H1 (cell line): ENCODE data around the gene FBXW5. TPM values are rescaled to one million over a fixed set of nuclear protein-coding genes. Genes with fewer than 3 reads are reported as not detected.

Source experiments
- CTCF ChIA-PET: fragments of 300-600 bp; sonication (Branson Sonifier 250); formaldehyde crosslinking; loops from one replicate; lab custom pipeline; 2021; ENCODE audit not compliant: partially characterized antibody; lab: Charles Lee
- POLR2A ChIA-PET: fragments of 300-600 bp; sonication (Branson Sonifier 250); formaldehyde crosslinking; loops from one replicate; lab custom pipeline; 2021; ENCODE audit warnings: inconsistent platforms; ENCODE audit not compliant: partially characterized antibody; lab: Charles Lee
- DNase-seq, 2 experiments: peaks; one replicate each; pipeline versions ENCODE4 v3.0.0 to v3.0.0-alpha.2; 2010 to 2022; ENCODE audit warnings: low spot score in 2 of 2, low read depth in 1 of 2, mixed read lengths in 1 of 2
- FAIRE-seq: peaks from 2 replicates; lab custom pipeline; 2011; peaks lifted over from hg19 to GRCh38; lab: Jason Lieb, UNC
- H2AFZ ChIP-seq: 2 replicates; pipeline ENCODE4 v1.8.1; 2012; ENCODE audit warnings: low read length, inconsistent platforms
- H2AK5ac ChIP-seq: 2 replicates; pipeline ENCODE4 v1.6.1; 2013; ENCODE audit warnings: low read depth, low read length
- H2BK120ac ChIP-seq: replicated peaks from 2 replicates; pipeline ENCODE3; 2013; ENCODE audit warnings: low read depth, low read length, inconsistent platforms
- H2BK12ac ChIP-seq: 2 replicates; pipeline ENCODE4 v1.6.1; 2013; ENCODE audit warnings: low read depth, low read length
- H2BK15ac ChIP-seq: 2 replicates; pipeline ENCODE4 v1.6.1; 2013; ENCODE audit warnings: low read length
- H2BK20ac ChIP-seq: 2 replicates; pipeline ENCODE4 v1.6.1; 2013; ENCODE audit warnings: low read length
- H2BK5ac ChIP-seq: 2 replicates; pipeline ENCODE4 v1.6.1; 2013; ENCODE audit warnings: low read depth, low read length
- H3K14ac ChIP-seq: 2 replicates; pipeline ENCODE4 v1.6.1; 2013; ENCODE audit warnings: inconsistent platforms; ENCODE audit not compliant: insufficient read length
- H3K18ac ChIP-seq: 2 replicates; pipeline ENCODE4 v1.6.1; 2013; ENCODE audit warnings: low read length; ENCODE audit errors: extremely low read depth
- H3K23ac ChIP-seq: 2 replicates; pipeline ENCODE4 v1.6.1; 2013; ENCODE audit warnings: inconsistent platforms; ENCODE audit not compliant: insufficient read length
- H3K23me2 ChIP-seq: 2 replicates; pipeline ENCODE4 v1.6.1; 2013; ENCODE audit warnings: low read depth, low read length
- H3K27ac ChIP-seq: 2 replicates; pipeline ENCODE4 v1.6.1; 2011; ENCODE audit warnings: low read depth, low read length, inconsistent platforms
- H3K27me3 ChIP-seq, 4 experiments: replicated peaks in 1 of 4; 1 replicate in 1 of 4; 2 replicates in 3 of 4; pipeline versions ENCODE4 v1.6.1 to v1.8.1; 2011 to 2013; ENCODE audit warnings: low read length in 3 of 4, mild to moderate bottlenecking in 3 of 4, inconsistent platforms in 2 of 4, mixed read lengths in 2 of 4, moderate library complexity in 1 of 4; ENCODE audit not compliant: control insufficient read depth in 3 of 4, insufficient read depth in 3 of 4; ENCODE audit errors: extremely low read depth in 1 of 4
- H3K36me3 ChIP-seq, 4 experiments: 2 replicates each; pipeline versions ENCODE4 v1.6.1 to v1.8.1; 2011 to 2013; ENCODE audit warnings: mild to moderate bottlenecking in 4 of 4, low read length in 3 of 4, moderate library complexity in 2 of 4, control low read depth in 1 of 4, inconsistent platforms in 1 of 4; ENCODE audit not compliant: insufficient read depth in 4 of 4, control insufficient read depth in 2 of 4
- H3K4ac ChIP-seq: replicated peaks from 2 replicates; pipeline ENCODE3; 2013; ENCODE audit warnings: low read length, low read depth, mixed read lengths, inconsistent platforms; ENCODE audit not compliant: insufficient read length
- H3K4me1 ChIP-seq, 4 experiments: replicated peaks in 1 of 4; 1 replicate in 1 of 4; 2 replicates in 3 of 4; pipeline versions ENCODE4 v1.6.1 to v1.8.1; 2011 to 2013; ENCODE audit warnings: low read length in 3 of 4, inconsistent platforms in 2 of 4, mixed read lengths in 1 of 4; ENCODE audit not compliant: insufficient read depth in 4 of 4, control insufficient read depth in 3 of 4
- H3K4me2 ChIP-seq, 2 experiments: 2 replicates each; pipeline versions ENCODE4 v1.6.1 to v1.8.1; 2011 to 2013; ENCODE audit warnings: low read depth in 2 of 2, low read length in 2 of 2, control low read depth in 1 of 2, inconsistent platforms in 1 of 2, mild to moderate bottlenecking in 1 of 2; ENCODE audit not compliant: insufficient read depth in 1 of 2
- H3K4me3 ChIP-seq, 4 experiments: fragments of 200-600, 300-600 bp in 1 of 4; sonication (generic), shearing (Covaris generic), sonication (Bioruptor Twin) in 1 of 4; 2 replicates each; pipeline versions ENCODE4 v1.5.1 to v1.8.1; 2011 to 2016; ENCODE audit warnings: low read length in 4 of 4, low read depth in 3 of 4, control low read depth in 2 of 4, inconsistent platforms in 2 of 4, mild to moderate bottlenecking in 2 of 4, mixed read lengths in 1 of 4, moderate library complexity in 1 of 4; ENCODE audit not compliant: insufficient read depth in 2 of 4; ENCODE audit errors: extremely low read depth in 1 of 4
- H3K56ac ChIP-seq: replicated peaks from 2 replicates; pipeline ENCODE3; 2013; ENCODE audit warnings: low read depth, mild to moderate bottlenecking, mixed read lengths, low read length, inconsistent platforms; ENCODE audit not compliant: insufficient read length
- H3K79me1 ChIP-seq: 2 replicates; pipeline ENCODE4 v1.6.1; 2013; ENCODE audit warnings: low read depth, low read length, control low read depth
- H3K79me2 ChIP-seq, 2 experiments: 2 replicates each; pipeline versions ENCODE4 v1.6.1 to v1.8.1; 2012 to 2013; ENCODE audit warnings: low read length in 2 of 2, mild to moderate bottlenecking in 2 of 2, inconsistent platforms in 1 of 2; ENCODE audit not compliant: insufficient read depth in 2 of 2, control insufficient read depth in 1 of 2
- H3K9ac ChIP-seq, 4 experiments: replicated peaks in 1 of 4; 1 replicate in 1 of 4; 2 replicates in 3 of 4; pipeline versions ENCODE4 v1.6.1 to v1.8.1; 2011 to 2013; ENCODE audit warnings: low read depth in 3 of 4, low read length in 3 of 4, control low read depth in 2 of 4, mild to moderate bottlenecking in 2 of 4, moderate library complexity in 2 of 4, inconsistent platforms in 1 of 4; ENCODE audit errors: extremely low read depth in 1 of 4
- H3K9me3 ChIP-seq, 2 experiments: 2 replicates each; pipeline versions ENCODE4 v1.6.1 to v1.8.1; 2012 to 2013; ENCODE audit warnings: mild to moderate bottlenecking in 2 of 2, moderate library complexity in 2 of 2, control low read depth in 1 of 2, inconsistent platforms in 1 of 2, low read depth in 1 of 2, low read length in 1 of 2, mixed read lengths in 1 of 2; ENCODE audit not compliant: insufficient read depth in 2 of 2
- H4K20me1 ChIP-seq, 2 experiments: replicated peaks in 1 of 2; 2 replicates each; pipeline versions ENCODE3 to v1.8.1; 2011 to 2013; ENCODE audit warnings: inconsistent platforms in 2 of 2, low read length in 2 of 2, mild to moderate bottlenecking in 1 of 2; ENCODE audit not compliant: insufficient read depth in 2 of 2, control insufficient read depth in 1 of 2
- H4K5ac ChIP-seq: 2 replicates; pipeline ENCODE4 v1.6.1; 2013; ENCODE audit warnings: low read length, low read depth, mixed read lengths, inconsistent platforms; ENCODE audit not compliant: insufficient read length
- H4K8ac ChIP-seq: 2 replicates; pipeline ENCODE4 v1.8.0; 2013; ENCODE audit warnings: mild to moderate bottlenecking, moderate library complexity, low read length, inconsistent platforms; ENCODE audit not compliant: insufficient read depth; ENCODE audit errors: extremely low read depth
- H4K91ac ChIP-seq: replicated peaks from 2 replicates; pipeline ENCODE3; 2013; ENCODE audit warnings: low read length, mixed read lengths, inconsistent platforms; ENCODE audit not compliant: insufficient read length
- EP300 ChIP-seq, 2 experiments: IDR thresholded peaks; 1 replicate in 1 of 2; 2 replicates in 1 of 2; pipeline ENCODE4 v1.6.1; 2011 to 2012; ENCODE audit warnings: low read depth in 2 of 2, low read length in 2 of 2, mild to moderate bottlenecking in 2 of 2, borderline replicate concordance in 1 of 2, inconsistent platforms in 1 of 2, moderate library complexity in 1 of 2
- NANOG ChIP-seq: IDR thresholded peaks from 2 replicates; pipeline ENCODE4 v1.6.1; 2011; ENCODE audit warnings: low read length, low read depth, mild to moderate bottlenecking, inconsistent platforms; ENCODE audit not compliant: insufficient read depth, poor library complexity, severe bottlenecking
- RNF2 ChIP-seq: fragments of 200-900, 300-1000 bp; sonication (generic); IDR thresholded peaks from 2 replicates; pipeline ENCODE4 v1.7.1; 2016; ENCODE audit warnings: borderline replicate concordance, low read depth, mild to moderate bottlenecking, antibody characterized with exemption, low read length; ENCODE audit not compliant: poor library complexity, severe bottlenecking; ENCODE audit errors: missing control alignments
- whole genome bisulfite sequencing, 2 experiments: shearing (Covaris generic) in 1 of 2; methylation state at CpG; one replicate each; pipeline versions ENCODE4 v1.1.6 to v1.1.7; 2013 to 2015; ENCODE audit warnings: low lambda C conversion rate in 2 of 2, mixed read lengths in 2 of 2, inconsistent platforms in 1 of 2, low coverage in 1 of 2, missing lambda C conversion rate in 1 of 2; ENCODE audit not compliant: insufficient replicate concordance in 2 of 2, insufficient coverage in 1 of 2, insufficient read length in 1 of 2; ENCODE audit errors: extremely low coverage in 1 of 2, missing lambda C conversion rate in 1 of 2; 5-methylcytosine and 5-hydroxymethylcytosine counted together
- polyA plus RNA-seq, 7 experiments: library from polyadenylated mRNA; depleted of rRNA in 3 of 7; stranded (reverse) in 5 of 7; unstranded in 2 of 7; fragments of >200 nt in 5 of 7; fragments of 200-250 nt in 2 of 7; gene quantifications; 1 replicate in 5 of 7; 2 replicates in 1 of 7; 4 replicates in 1 of 7; pipeline versions ENCODE4 v1.2.1 to v1.2.3, GENCODE V29; 2011 to 2013; ENCODE audit warnings: missing spikeins in 2 of 7, mixed read lengths in 2 of 7
- total RNA-seq: library from RNA; stranded (reverse); fragmentation: NEBNext Ultra II Directional; extraction: Animal tissue kit (Norgen Biotek cat#: 25700); gene quantifications from 2 replicates; pipeline ENCODE4 v1.2.1, GENCODE V29; 2021

Gene FBXW5
- total and polyA plus RNA-seq, 2 of the 8 experiments (the other 6 are each of a cell fraction or from before 2014, with no cell fraction given), result 49.0 to 71.0 TPM

- H3K14ac ChIP-seq, result no peak overlapping the region
- no peak overlapping the region for H3K4me2 ChIP-seq
- peaks cover 20 to 40% (median 35%) of the 10 kb centered on the region in 4 experiments for H3K36me3 ChIP-seq
- no peak overlapping the region for H3K4me3 ChIP-seq
- no peak overlapping the region for H3K56ac ChIP-seq
- no peaks in the 10 kb centered on the region for H3K27me3 ChIP-seq
- no peak overlapping the region for H3K9ac ChIP-seq
- FAIRE-seq, result no peak
- H2BK12ac ChIP-seq, result no peak overlapping the region
- no peak overlapping the region for H2BK5ac ChIP-seq
- no peak overlapping the region for H3K23ac ChIP-seq
- H3K18ac ChIP-seq, result no peak overlapping the region
- no peak overlapping the region for H4K5ac ChIP-seq
- no peaks in the 10 kb centered on the region for H3K23me2 ChIP-seq
- no peak overlapping the region for H2AK5ac ChIP-seq
- peaks cover 5% of the 10 kb centered on the region; the same call in 1 of the 2 replicates for H3K79me1 ChIP-seq
- H4K91ac ChIP-seq, result no peak overlapping the region
- no peaks in the 10 kb centered on the region for H3K9me3 ChIP-seq
- no peak overlapping the region for H2BK15ac ChIP-seq
- H3K4me1 ChIP-seq, result no peaks in the 10 kb centered on the region
- no peak for DNase-seq
- ChIA-PET CTCF (interaction anchor here (0.7 to 4.3 kb wide), 2 partner anchors 81 to 608 kb away, joined by 3 to 16 read pairs; partner anchors contain the start of gene AJM1), POLR2A (interaction anchor here (0.6 to 1.2 kb wide), 2 partner anchors 38 to 74 kb away, joined by 3 read pairs; no protein-coding TSS in a partner anchor)
- no peak overlapping the region for H2BK120ac ChIP-seq
- H2AFZ ChIP-seq, result no peak overlapping the region
- H4K8ac ChIP-seq, result no peak overlapping the region
- no peaks in the 10 kb centered on the region for H3K79me2 ChIP-seq
- peaks cover 0 to 8% of the 10 kb centered on the region in 2 experiments for H4K20me1 ChIP-seq
- WGBS, 2 experiments, result 95% methylated on average over 19 of the region's 19 CpGs; no CpG with 5 or more reads in 1 of the 2 experiments
- no peak for TF ChIP-seq NANOG
- TF ChIP-seq EP300 (IDR thresholded peaks at IDR 0.05; ENCODE audit: borderline replicate concordance in 1 of 2, low read depth in 2 of 2, low read length in 2 of 2), result no peak
- TF ChIP-seq RNF2, result no peak
- H3K27ac ChIP-seq, result no peak overlapping the region
- H2BK20ac ChIP-seq, result no peak overlapping the region
- no peak overlapping the region for H3K4ac ChIP-seq
Observed at GRCh38 chr9:136923881-136924280, 20.7 kb downstream of the FBXW5 start.
